Adrenal gland (tissue), 5 donors: Measurements from ENCODE around the gene SNX9.

ENCODE experiments used
- CTCF ChIP-seq, 6 experiments: fragments of 450-650 bp in 4 of 6; fragments of 200-600 bp in 2 of 6; sonication (generic) in 1 of 6; IDR thresholded peaks; 1 replicate in 5 of 6; 2 replicates in 1 of 6; pipeline versions ENCODE4 v1.5.1 to v1.8.0; 2016 to 2021; ENCODE audit warnings: antibody characterized with exemption in 6 of 6, mild to moderate bottlenecking in 2 of 6, moderate library complexity in 1 of 6
- POLR2A ChIP-seq, 2 donors: fragments of 450-650 bp; IDR thresholded peaks; one replicate each; pipeline ENCODE4 v1.6.1; 2017; ENCODE audit warnings: antibody characterized with exemption in 2 of 2, mild to moderate bottlenecking in 2 of 2, moderate library complexity in 1 of 2
- donor health status: DM: no; HTN: no; CAD: no.

DNA sequence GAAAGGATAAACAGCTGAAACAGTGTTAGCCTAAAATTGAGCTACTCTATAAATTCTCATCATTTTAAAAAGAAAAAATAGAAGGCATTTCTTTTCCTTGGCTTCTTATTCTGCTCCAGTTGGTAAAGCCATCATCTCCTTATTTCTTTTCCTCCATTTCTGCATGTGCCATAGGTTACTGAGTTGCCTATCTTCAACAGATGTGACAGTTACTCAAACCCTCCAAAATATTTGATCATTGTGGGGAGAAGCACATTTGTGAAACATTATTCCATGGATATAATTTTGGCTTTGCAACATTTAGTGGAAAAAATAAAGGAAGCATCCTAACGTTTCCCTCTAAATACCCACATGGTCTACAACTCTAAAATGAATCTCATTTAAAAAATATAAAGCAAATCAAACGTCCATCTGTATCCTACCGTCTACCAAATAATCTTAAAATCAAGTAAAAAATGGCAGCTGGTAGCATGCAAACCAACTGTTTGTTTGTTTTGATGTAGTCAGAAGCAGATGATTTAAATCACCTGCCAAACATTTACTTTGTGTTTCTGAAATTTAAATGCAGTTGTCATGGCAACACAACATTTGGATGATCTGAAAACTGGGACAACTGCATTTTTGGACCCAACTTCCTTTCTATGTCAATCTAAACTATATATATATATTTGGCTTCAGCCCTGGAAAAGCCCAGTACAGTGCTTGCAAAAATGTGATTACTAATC is 16.8 kb upstream of the SNX9 start:
- TF ChIP-seq CTCF (IDR thresholded peaks at IDR 0.05): no peak
- TF ChIP-seq POLR2A (IDR thresholded peaks at IDR 0.05): no peak
